SK-N-SH treated with all-trans-retinoic acid at 6 μM for 48 hours (cell line): ENCODE results near the gene EIF5B.

Source experiments
- ATAC-seq: fragments of 200-7000 bp; cut with Tn5 transposase; 3 replicates; pipeline ENCODE4 v1.9.1; 2020; ENCODE audit warnings: mild to moderate bottlenecking, moderate library complexity
- ARNTL ChIP-seq: fragments of 450-650 bp; formaldehyde crosslinking; IDR thresholded peaks from 2 replicates; pipeline ENCODE4 v1.5.0; 2020; ENCODE audit warnings: low read depth, mild to moderate bottlenecking, moderate library complexity, borderline replicate concordance
- BACH2 ChIP-seq: fragments of 250-450 bp; sonication (Bioruptor Pico); IDR thresholded peaks from 2 replicates; pipeline ENCODE4 v1.9.0; 2021; ENCODE audit warnings: mild to moderate bottlenecking, borderline replicate concordance
- CREB5 ChIP-seq: fragments of 250-450 bp; sonication (Bioruptor Pico); IDR thresholded peaks from 2 replicates; pipeline ENCODE4 v1.5.1; 2020; ENCODE audit warnings: low read depth, mild to moderate bottlenecking, moderate library complexity
- CSDC2 ChIP-seq: fragments of 250-450 bp; sonication (Bioruptor Pico); IDR thresholded peaks from 2 replicates; pipeline ENCODE4 v1.5.0; 2020; ENCODE audit warnings: mild to moderate bottlenecking, moderate library complexity
- CSRNP3 ChIP-seq: fragments of 250-450 bp; sonication (Bioruptor Pico); IDR thresholded peaks from 2 replicates; pipeline ENCODE4 v1.5.1; 2021; ENCODE audit warnings: mild to moderate bottlenecking, moderate library complexity
- ESRRG ChIP-seq: fragments of 250-450 bp; sonication (Bioruptor Pico); IDR thresholded peaks from 2 replicates; pipeline ENCODE4 v1.6.1; 2021; ENCODE audit warnings: mild to moderate bottlenecking
- GLIS3 ChIP-seq: fragments of 250-450 bp; sonication (Bioruptor Pico); IDR thresholded peaks from 2 replicates; pipeline ENCODE4 v1.5.0; 2020; ENCODE audit warnings: mild to moderate bottlenecking, moderate library complexity
- ISL1 ChIP-seq: fragments of 250-450 bp; sonication (Bioruptor Pico); IDR thresholded peaks from 2 replicates; pipeline ENCODE4 v2.1.2; 2022; ENCODE audit warnings: mild to moderate bottlenecking, moderate library complexity
- PATZ1 ChIP-seq: fragments of 250-450 bp; sonication (Bioruptor Pico); IDR thresholded peaks from 2 replicates; pipeline ENCODE4 v1.8.0; 2020; ENCODE audit warnings: mild to moderate bottlenecking, moderate library complexity, borderline replicate concordance
- POU6F1 ChIP-seq: fragments of 250-450 bp; sonication (Bioruptor Pico); IDR thresholded peaks from 2 replicates; pipeline ENCODE4 v1.8.0; 2021; ENCODE audit warnings: low read depth, mild to moderate bottlenecking, moderate library complexity, borderline replicate concordance
- SNAI2 ChIP-seq: fragments of 250-450 bp; sonication (Bioruptor Pico); IDR thresholded peaks from 2 replicates; pipeline ENCODE4 v1.5.0; 2020; ENCODE audit warnings: mild to moderate bottlenecking, moderate library complexity
- TCF4 ChIP-seq: fragments of 250-450 bp; sonication (Bioruptor Pico); IDR thresholded peaks from 2 replicates; pipeline ENCODE4 v1.8.0; 2021; ENCODE audit warnings: mild to moderate bottlenecking, moderate library complexity, borderline replicate concordance
- TOX ChIP-seq: fragments of 250-450 bp; sonication (Bioruptor Pico); IDR thresholded peaks from 2 replicates; pipeline ENCODE4 v1.8.0; 2021; ENCODE audit warnings: mild to moderate bottlenecking, moderate library complexity, borderline replicate concordance
- TSHZ2 ChIP-seq: fragments of 250-450 bp; sonication (Bioruptor Pico); IDR thresholded peaks from 2 replicates; pipeline ENCODE4 v1.5.0; 2020; ENCODE audit warnings: mild to moderate bottlenecking, moderate library complexity
- ZFP3 ChIP-seq: fragments of 250-450 bp; sonication (Bioruptor Pico); IDR thresholded peaks from 2 replicates; pipeline ENCODE4 v1.5.0; 2020; ENCODE audit warnings: mild to moderate bottlenecking, moderate library complexity
- ZFP30 ChIP-seq: fragments of 450-650 bp; formaldehyde crosslinking; IDR thresholded peaks from 2 replicates; pipeline ENCODE4 v1.5.0; 2022; ENCODE audit warnings: mild to moderate bottlenecking, moderate library complexity
- ZNF565 ChIP-seq: fragments of 450-650 bp; formaldehyde crosslinking; conservative IDR thresholded peaks from 2 replicates; pipeline ENCODE4 v1.5.0; 2020; ENCODE audit warnings: low read depth, mild to moderate bottlenecking, moderate library complexity
- ZNF70 ChIP-seq: fragments of 450-650 bp; formaldehyde crosslinking; IDR thresholded peaks from 2 replicates; pipeline ENCODE4 v1.5.0; 2020; ENCODE audit warnings: mild to moderate bottlenecking, moderate library complexity

The EIF5B gene

GRCh38 chr2:99398303-99398702 lies 61.1 kb downstream of the EIF5B start:
- TF ChIP-seq GLIS3 (CRISPR knock-in tag): no peak
- TF ChIP-seq ISL1 (CRISPR knock-in tag): no peak
- TF ChIP-seq ARNTL: no peak
- no peak for TF ChIP-seq TOX (CRISPR knock-in tag)
- no peak for TF ChIP-seq ZFP30 (CRISPR knock-in tag)
- TF ChIP-seq PATZ1 (CRISPR knock-in tag): no peak
- TF ChIP-seq TCF4 (CRISPR knock-in tag): no peak
- TF ChIP-seq CSRNP3: no peak
- no peak for TF ChIP-seq BACH2
- TF ChIP-seq TSHZ2 (CRISPR knock-in tag): no peak
- TF ChIP-seq ZFP3 (CRISPR knock-in tag): no peak
- TF ChIP-seq SNAI2 (CRISPR knock-in tag): no peak
- no peak for TF ChIP-seq POU6F1 (CRISPR knock-in tag)
- no peak for TF ChIP-seq CREB5 (CRISPR knock-in tag)
- TF ChIP-seq ZNF70 (CRISPR knock-in tag): no peak
- TF ChIP-seq ESRRG (CRISPR knock-in tag): no peak
- no peak for TF ChIP-seq CSDC2 (CRISPR knock-in tag)
- no peak for TF ChIP-seq ZNF565 (CRISPR knock-in tag)
- no peak for ATAC-seq

- peak; percentile 26; the same call in 1 of the 3 replicates for ATAC-seq
Observed at GRCh38 chr2:99399063-99399462, 61.9 kb downstream of the EIF5B start.

More at GRCh38 chr2:99399063-99399462, 61.9 kb downstream of the EIF5B start:
- no peak for TF ChIP-seq ZNF70 (CRISPR knock-in tag)
- peak; percentile 48; the same call in 1 of the 2 replicates for TF ChIP-seq TCF4 (CRISPR knock-in tag)
- no peak for TF ChIP-seq ISL1 (CRISPR knock-in tag)
- TF ChIP-seq POU6F1 (CRISPR knock-in tag): no peak
